K562 (cell line): Measurements from ENCODE around the gene ALDH16A1. TPM values are rescaled to one million over a fixed set of nuclear protein-coding genes. Genes with fewer than 3 reads are reported as not detected.

Experiments used
- ARID3A ChIP-seq: IDR thresholded peaks from 2 replicates; pipeline ENCODE4 v1.6.1; 2012; ENCODE audit warnings: low read depth, low read length, improper control_type of control experiment, borderline replicate concordance
- CCNT2 ChIP-seq: IDR thresholded peaks from 2 replicates; pipeline ENCODE4 v1.6.1; 2011; ENCODE audit warnings: borderline replicate concordance, low read depth, mild to moderate bottlenecking, moderate library complexity, mixed read lengths, low read length; ENCODE audit not compliant: insufficient read length; ENCODE audit errors: extremely low read depth
- ETV1 ChIP-seq: fragments of 450-650 bp; conservative IDR thresholded peaks from 2 replicates; pipeline ENCODE4 v1.6.1; 2016; ENCODE audit warnings: missing genetic modification characterization, control low read depth, low read depth, missing compliant biosample characterization
- PCBP1 ChIP-seq: fragments of 200-400 bp; formaldehyde crosslinking; IDR thresholded peaks from 2 replicates; pipeline ENCODE4 v1.6.1; 2018; ENCODE audit warnings: mild to moderate bottlenecking, low read depth, low read length; ENCODE audit not compliant: poor library complexity, severe bottlenecking
- RCOR1 ChIP-seq, 2 experiments: IDR thresholded peaks; 2 replicates each; pipeline ENCODE4 v1.6.1; 2012; ENCODE audit warnings: low read depth in 2 of 2, low read length in 2 of 2, borderline replicate concordance in 1 of 2, improper control_type of control experiment in 1 of 2
- SMAD4 ChIP-seq: fragments of 250-450 bp; sonication (Bioruptor Pico); conservative IDR thresholded peaks from 2 replicates; pipeline ENCODE4 v1.8.0; 2021; ENCODE audit warnings: inconsistent platforms, mild to moderate bottlenecking, moderate library complexity
- SP1 ChIP-seq: sonication (generic); formaldehyde crosslinking; IDR thresholded peaks from 2 replicates; pipeline ENCODE4 v1.8.1; 2022; ENCODE audit warnings: mild to moderate bottlenecking, missing genetic modification reagents
- ZNF384 ChIP-seq: IDR thresholded peaks from 2 replicates; pipeline ENCODE4 v1.6.1; 2012; ENCODE audit warnings: low read depth, low read length, improper control_type of control experiment
- ZNF589 ChIP-seq: fragments of 200-800 bp; sonication (Bioruptor generic); IDR thresholded peaks from 2 replicates; pipeline ENCODE4 v1.6.1; 2016; ENCODE audit warnings: low read depth, missing genetic modification characterization, missing compliant biosample characterization
- polyA plus RNA-seq, 8 experiments: library from polyadenylated mRNA; depleted of rRNA in 4 of 8; stranded (reverse) in 5 of 8; unstranded in 3 of 8; fragments of >200 nt; fragmentation: Nextera tagmentation in 2 of 8; fragmentation: Illumina TruSeq in 1 of 8; extraction: Ambion mirVana in 2 of 8; extraction: Trizol in 1 of 8; gene quantifications; 2 replicates each; pipeline versions ENCODE4 v1.2.1 to v1.2.3, GENCODE V29; 2011 to 2014; ENCODE audit warnings: inconsistent platforms in 1 of 8, missing spikeins in 1 of 8
- total RNA-seq, 7 experiments: library from RNA; depleted of rRNA in 6 of 7; stranded (reverse); fragments of >200 nt in 6 of 7; fragmentation: Illumina TruSeq in 2 of 7; extraction: Trizol in 2 of 7; gene quantifications; 2 replicates each; pipeline versions ENCODE4 v1.2.1 to v1.2.3, GENCODE V29; 2011 to 2021; ENCODE audit warnings: low replicate concordance in 1 of 7
- TF ChIP-seq, protein P1 (sequence below): fragments of 450-650 bp; IDR thresholded peaks from 2 replicates; pipeline ENCODE4 v1.6.1; 2016
- TF ChIP-seq, protein P2 (sequence below): sonication (generic); formaldehyde crosslinking; IDR thresholded peaks from 2 replicates; pipeline ENCODE4 v1.8.0; 2022; ENCODE audit warnings: mild to moderate bottlenecking, low read depth, missing genetic modification reagents
- TF ChIP-seq, protein P3 (sequence below): fragments of 250-450 bp; sonication (Bioruptor Pico); IDR thresholded peaks from 2 replicates; pipeline ENCODE4 v1.6.1; 2021; ENCODE audit warnings: mild to moderate bottlenecking
- TF ChIP-seq, protein P4 (sequence below): fragments of 450-650 bp; IDR thresholded peaks from 2 replicates; pipeline ENCODE4 v1.6.1; 2016; ENCODE audit warnings: low read depth

ALDH16A1 gene
- total and polyA plus RNA-seq, 9 of the 15 experiments (the other 6 are each of a cell fraction or from before 2014, with no cell fraction given) = 2.2 to 52.2 (median 7.6) TPM

GRCh38 chr19:49451430-49452181 is 1.4 kb upstream of the ALDH16A1 start, which contains the start of gene PIH1D1 (continued):
- TF ChIP-seq, protein P1, sequence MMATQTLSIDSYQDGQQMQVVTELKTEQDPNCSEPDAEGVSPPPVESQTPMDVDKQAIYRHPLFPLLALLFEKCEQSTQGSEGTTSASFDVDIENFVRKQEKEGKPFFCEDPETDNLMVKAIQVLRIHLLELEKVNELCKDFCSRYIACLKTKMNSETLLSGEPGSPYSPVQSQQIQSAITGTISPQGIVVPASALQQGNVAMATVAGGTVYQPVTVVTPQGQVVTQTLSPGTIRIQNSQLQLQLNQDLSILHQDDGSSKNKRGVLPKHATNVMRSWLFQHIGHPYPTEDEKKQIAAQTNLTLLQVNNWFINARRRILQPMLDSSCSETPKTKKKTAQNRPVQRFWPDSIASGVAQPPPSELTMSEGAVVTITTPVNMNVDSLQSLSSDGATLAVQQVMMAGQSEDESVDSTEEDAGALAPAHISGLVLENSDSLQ = peak; percentile 98
- no peak for TF ChIP-seq SMAD4 (CRISPR knock-in tag)
- TF ChIP-seq ZNF384 = 0 out of 2 replicates have a peak, but pooled peaks have one; percentile 2
- peak; percentile 91 for TF ChIP-seq SP1
- peak; percentile 95 for TF ChIP-seq ARID3A
- TF ChIP-seq, protein P2, sequence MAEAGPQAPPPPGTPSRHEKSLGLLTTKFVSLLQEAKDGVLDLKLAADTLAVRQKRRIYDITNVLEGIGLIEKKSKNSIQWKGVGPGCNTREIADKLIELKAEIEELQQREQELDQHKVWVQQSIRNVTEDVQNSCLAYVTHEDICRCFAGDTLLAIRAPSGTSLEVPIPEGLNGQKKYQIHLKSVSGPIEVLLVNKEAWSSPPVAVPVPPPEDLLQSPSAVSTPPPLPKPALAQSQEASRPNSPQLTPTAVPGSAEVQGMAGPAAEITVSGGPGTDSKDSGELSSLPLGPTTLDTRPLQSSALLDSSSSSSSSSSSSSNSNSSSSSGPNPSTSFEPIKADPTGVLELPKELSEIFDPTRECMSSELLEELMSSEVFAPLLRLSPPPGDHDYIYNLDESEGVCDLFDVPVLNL (CRISPR knock-in tag) = no peak
- TF ChIP-seq ZNF589 (CRISPR knock-in tag) = 0 out of 2 replicates have a peak, but pooled peaks have one; percentile 54
- TF ChIP-seq PCBP1 = no peak
- peak; percentile 85 for TF ChIP-seq ETV1 (tag)
- TF ChIP-seq, protein P3, sequence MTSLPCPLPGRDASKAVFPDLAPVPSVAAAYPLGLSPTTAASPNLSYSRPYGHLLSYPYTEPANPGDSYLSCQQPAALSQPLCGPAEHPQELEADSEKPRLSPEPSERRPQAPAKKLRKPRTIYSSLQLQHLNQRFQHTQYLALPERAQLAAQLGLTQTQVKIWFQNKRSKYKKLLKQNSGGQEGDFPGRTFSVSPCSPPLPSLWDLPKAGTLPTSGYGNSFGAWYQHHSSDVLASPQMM (CRISPR knock-in tag) = no peak
- peak in 1 of 2 experiments; percentile 58; a peak in 2 of 4 replicates for TF ChIP-seq RCOR1 (IDR thresholded peaks at IDR 0.05; ENCODE audit: borderline replicate concordance in 1 of 2, low read depth in 2 of 2, low read length in 2 of 2)
- no peak for TF ChIP-seq CCNT2
- TF ChIP-seq, protein P4, sequence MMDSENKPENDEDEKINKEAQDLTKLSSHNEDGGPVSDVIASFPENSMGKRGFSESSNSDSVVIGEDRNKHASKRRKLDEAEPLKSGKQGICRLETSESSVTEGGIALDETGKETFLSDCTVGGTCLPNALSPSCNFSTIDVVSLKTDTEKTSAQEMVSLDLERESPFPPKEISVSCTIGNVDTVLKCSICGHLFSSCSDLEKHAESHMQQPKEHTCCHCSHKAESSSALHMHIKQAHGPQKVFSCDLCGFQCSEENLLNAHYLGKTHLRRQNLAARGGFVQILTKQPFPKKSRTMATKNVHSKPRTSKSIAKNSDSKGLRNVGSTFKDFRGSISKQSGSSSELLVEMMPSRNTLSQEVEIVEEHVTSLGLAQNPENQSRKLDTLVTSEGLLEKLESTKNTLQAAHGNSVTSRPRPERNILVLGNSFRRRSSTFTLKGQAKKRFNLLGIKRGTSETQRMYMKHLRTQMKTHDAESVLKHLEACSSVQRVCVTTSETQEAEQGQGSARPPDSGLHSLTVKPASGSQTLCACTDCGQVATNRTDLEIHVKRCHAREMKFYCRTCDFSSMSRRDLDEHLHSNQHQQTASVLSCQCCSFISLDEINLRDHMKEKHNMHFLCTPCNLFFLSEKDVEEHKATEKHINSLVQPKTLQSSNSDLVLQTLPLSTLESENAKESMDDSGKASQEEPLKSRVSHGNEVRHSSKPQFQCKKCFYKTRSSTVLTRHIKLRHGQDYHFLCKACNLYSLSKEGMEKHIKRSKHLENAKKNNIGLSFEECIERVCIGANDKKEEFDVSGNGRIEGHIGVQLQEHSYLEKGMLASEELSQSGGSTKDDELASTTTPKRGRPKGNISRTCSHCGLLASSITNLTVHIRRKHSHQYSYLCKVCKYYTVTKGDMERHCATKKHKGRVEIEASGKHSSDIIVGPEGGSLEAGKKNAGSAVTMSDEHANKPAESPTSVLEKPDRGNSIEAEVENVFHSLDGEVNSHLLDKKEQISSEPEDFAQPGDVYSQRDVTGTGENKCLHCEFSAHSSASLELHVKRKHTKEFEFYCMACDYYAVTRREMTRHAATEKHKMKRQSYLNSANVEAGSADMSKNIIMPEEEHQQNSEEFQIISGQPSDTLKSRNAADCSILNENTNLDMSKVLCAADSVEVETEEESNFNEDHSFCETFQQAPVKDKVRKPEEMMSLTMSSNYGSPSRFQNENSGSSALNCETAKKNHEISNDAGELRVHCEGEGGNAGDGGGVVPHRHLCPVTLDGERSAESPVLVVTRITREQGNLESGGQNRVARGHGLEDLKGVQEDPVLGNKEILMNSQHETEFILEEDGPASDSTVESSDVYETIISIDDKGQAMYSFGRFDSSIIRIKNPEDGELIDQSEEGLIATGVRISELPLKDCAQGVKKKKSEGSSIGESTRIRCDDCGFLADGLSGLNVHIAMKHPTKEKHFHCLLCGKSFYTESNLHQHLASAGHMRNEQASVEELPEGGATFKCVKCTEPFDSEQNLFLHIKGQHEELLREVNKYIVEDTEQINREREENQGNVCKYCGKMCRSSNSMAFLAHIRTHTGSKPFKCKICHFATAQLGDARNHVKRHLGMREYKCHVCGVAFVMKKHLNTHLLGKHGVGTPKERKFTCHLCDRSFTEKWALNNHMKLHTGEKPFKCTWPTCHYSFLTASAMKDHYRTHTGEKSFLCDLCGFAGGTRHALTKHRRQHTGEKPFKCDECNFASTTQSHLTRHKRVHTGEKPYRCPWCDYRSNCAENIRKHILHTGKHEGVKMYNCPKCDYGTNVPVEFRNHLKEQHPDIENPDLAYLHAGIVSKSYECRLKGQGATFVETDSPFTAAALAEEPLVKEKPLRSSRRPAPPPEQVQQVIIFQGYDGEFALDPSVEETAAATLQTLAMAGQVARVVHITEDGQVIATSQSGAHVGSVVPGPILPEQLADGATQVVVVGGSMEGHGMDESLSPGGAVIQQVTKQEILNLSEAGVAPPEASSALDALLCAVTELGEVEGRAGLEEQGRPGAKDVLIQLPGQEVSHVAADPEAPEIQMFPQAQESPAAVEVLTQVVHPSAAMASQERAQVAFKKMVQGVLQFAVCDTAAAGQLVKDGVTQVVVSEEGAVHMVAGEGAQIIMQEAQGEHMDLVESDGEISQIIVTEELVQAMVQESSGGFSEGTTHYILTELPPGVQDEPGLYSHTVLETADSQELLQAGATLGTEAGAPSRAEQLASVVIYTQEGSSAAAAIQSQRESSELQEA = no peak
